ENCODE results near the gene ZFHX2. TPM values are rescaled to one million over a fixed set of nuclear protein-coding genes. Genes with fewer than 3 reads are reported as not detected.

The ZFHX2 gene
- polyA plus RNA-seq, 1 donor from 2014 or later, result 0.72 TPM

DNA sequence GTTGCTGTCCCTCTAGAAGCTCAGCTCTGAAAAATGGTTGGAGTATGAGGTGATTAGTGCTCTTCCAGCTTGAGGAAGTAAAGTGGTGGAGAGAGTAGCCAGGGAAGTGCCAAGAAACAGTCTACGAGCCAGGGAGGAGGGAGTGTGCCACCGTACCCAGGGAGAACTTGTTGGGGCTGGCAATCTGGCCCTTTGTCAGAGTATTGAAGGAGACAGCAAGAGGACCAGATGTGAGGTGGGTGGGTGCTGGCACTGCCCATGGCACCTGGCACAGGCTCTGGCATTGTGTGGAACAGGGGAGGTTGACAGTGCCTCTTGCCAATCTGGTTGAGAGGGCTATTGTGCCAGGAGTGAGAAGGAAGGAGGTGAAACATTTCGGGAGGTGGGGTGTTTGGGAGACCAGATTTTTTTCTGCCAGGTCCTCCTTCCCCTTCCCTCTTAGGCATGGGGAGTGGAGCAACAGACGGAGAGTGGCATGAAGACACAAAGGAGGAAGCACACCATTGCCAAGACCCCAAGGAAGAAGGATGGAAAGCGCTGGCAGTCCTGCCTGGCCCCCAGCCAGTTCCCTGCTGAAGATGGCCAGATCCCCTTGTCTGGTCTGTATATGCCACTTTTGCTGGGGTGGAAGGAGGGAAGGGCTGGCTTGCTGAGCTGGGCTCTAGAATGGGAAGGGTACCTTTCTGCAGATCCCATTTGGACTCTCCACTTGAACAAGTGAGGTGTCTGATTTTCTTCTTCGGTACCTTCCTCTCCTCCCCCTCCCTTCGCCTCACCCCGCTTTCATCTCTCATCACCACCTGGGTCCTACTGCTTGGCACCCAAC, 37.5 kb downstream of the ZFHX2 start:
- H3K27me3 ChIP-seq (ENCODE audit: insufficient read depth, low read depth, low read length), result no peaks in the 10 kb centered on the region
- H3K27ac ChIP-seq (ENCODE audit: low read length), result no peak overlapping the region
- H3K4me2 ChIP-seq (ENCODE audit: low read length), result no peak overlapping the region
- TF ChIP-seq SMC3 (conservative IDR thresholded peaks at IDR 0.05; ENCODE audit: poor library complexity) (no peak), RAD21 (conservative IDR thresholded peaks at IDR 0.05) (no peak), TAF1 (IDR thresholded peaks at IDR 0.05; ENCODE audit: low read depth) (no peak), MXI1 (conservative IDR thresholded peaks at IDR 0.05; ENCODE audit: poor library complexity, severe bottlenecking) (no peak), POLR2AphosphoS5 (IDR thresholded peaks at IDR 0.05) (no peak), EZH2 (IDR thresholded peaks at IDR 0.05; ENCODE audit: borderline replicate concordance, insufficient read depth, low read length, poor library complexity, severe bottlenecking) (no peak)
- TF ChIP-seq, protein P1, sequence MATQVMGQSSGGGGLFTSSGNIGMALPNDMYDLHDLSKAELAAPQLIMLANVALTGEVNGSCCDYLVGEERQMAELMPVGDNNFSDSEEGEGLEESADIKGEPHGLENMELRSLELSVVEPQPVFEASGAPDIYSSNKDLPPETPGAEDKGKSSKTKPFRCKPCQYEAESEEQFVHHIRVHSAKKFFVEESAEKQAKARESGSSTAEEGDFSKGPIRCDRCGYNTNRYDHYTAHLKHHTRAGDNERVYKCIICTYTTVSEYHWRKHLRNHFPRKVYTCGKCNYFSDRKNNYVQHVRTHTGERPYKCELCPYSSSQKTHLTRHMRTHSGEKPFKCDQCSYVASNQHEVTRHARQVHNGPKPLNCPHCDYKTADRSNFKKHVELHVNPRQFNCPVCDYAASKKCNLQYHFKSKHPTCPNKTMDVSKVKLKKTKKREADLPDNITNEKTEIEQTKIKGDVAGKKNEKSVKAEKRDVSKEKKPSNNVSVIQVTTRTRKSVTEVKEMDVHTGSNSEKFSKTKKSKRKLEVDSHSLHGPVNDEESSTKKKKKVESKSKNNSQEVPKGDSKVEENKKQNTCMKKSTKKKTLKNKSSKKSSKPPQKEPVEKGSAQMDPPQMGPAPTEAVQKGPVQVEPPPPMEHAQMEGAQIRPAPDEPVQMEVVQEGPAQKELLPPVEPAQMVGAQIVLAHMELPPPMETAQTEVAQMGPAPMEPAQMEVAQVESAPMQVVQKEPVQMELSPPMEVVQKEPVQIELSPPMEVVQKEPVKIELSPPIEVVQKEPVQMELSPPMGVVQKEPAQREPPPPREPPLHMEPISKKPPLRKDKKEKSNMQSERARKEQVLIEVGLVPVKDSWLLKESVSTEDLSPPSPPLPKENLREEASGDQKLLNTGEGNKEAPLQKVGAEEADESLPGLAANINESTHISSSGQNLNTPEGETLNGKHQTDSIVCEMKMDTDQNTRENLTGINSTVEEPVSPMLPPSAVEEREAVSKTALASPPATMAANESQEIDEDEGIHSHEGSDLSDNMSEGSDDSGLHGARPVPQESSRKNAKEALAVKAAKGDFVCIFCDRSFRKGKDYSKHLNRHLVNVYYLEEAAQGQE (IDR thresholded peaks at IDR 0.05; ENCODE audit: borderline replicate concordance), result no peak
- TF ChIP-seq, protein P2, sequence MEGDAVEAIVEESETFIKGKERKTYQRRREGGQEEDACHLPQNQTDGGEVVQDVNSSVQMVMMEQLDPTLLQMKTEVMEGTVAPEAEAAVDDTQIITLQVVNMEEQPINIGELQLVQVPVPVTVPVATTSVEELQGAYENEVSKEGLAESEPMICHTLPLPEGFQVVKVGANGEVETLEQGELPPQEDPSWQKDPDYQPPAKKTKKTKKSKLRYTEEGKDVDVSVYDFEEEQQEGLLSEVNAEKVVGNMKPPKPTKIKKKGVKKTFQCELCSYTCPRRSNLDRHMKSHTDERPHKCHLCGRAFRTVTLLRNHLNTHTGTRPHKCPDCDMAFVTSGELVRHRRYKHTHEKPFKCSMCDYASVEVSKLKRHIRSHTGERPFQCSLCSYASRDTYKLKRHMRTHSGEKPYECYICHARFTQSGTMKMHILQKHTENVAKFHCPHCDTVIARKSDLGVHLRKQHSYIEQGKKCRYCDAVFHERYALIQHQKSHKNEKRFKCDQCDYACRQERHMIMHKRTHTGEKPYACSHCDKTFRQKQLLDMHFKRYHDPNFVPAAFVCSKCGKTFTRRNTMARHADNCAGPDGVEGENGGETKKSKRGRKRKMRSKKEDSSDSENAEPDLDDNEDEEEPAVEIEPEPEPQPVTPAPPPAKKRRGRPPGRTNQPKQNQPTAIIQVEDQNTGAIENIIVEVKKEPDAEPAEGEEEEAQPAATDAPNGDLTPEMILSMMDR (IDR thresholded peaks at IDR 0.05; ENCODE audit: poor library complexity, severe bottlenecking), result no peak
- no peaks in the 10 kb centered on the region for H3K79me2 ChIP-seq (replicated peaks; ENCODE audit: insufficient read depth, low read length)
- H4K20me1 ChIP-seq (ENCODE audit: insufficient read depth), result no peaks in the 10 kb centered on the region
- H3F3A ChIP-seq (ENCODE audit: insufficient read depth, low read length, poor library complexity, severe bottlenecking), result no peaks in the 10 kb centered on the region
- H3K4me3 ChIP-seq (ENCODE audit: low read length), result no peak overlapping the region
- no peaks in the 10 kb centered on the region for H3K9me2 ChIP-seq (ENCODE audit: insufficient read depth, low read length)
- no peaks in the 10 kb centered on the region for H3K9me3 ChIP-seq (ENCODE audit: low read length)
- H3K9ac ChIP-seq (ENCODE audit: low read length), result no peak overlapping the region
- no peak overlapping the region for H2AFZ ChIP-seq (ENCODE audit: low read depth, low read length)
- no peaks in the 10 kb centered on the region for H3K36me3 ChIP-seq (ENCODE audit: insufficient read depth, low read length)

GRCh38 chr14:23513005-23513817, 38.4 kb downstream of the ZFHX2 start:
- Histone ChIP-seq H3K36me3 (ENCODE audit: insufficient read depth, low read length) (no peaks in the 10 kb centered on the region), H3K4me2 (ENCODE audit: low read length) (no peak overlapping the region), H3K4me3 (ENCODE audit: low read length) (no peak overlapping the region), H3K79me2 (replicated peaks; ENCODE audit: insufficient read depth, low read length) (no peaks in the 10 kb centered on the region), H3K27ac (ENCODE audit: low read length) (no peak overlapping the region), H3K9ac (ENCODE audit: low read length) (no peak overlapping the region), H3K9me2 (ENCODE audit: insufficient read depth, low read length) (no peaks in the 10 kb centered on the region), H3K27me3 (ENCODE audit: insufficient read depth, low read depth, low read length) (no peaks in the 10 kb centered on the region), H3F3A (ENCODE audit: insufficient read depth, low read length, poor library complexity, severe bottlenecking) (no peaks in the 10 kb centered on the region), H3K9me3 (ENCODE audit: low read length) (no peaks in the 10 kb centered on the region), H4K20me1 (ENCODE audit: insufficient read depth) (no peaks in the 10 kb centered on the region), H2AFZ (ENCODE audit: low read depth, low read length) (no peak overlapping the region)
- no peak for TF ChIP-seq SMC3 (conservative IDR thresholded peaks at IDR 0.05; ENCODE audit: poor library complexity)
- no peak for TF ChIP-seq TAF1 (IDR thresholded peaks at IDR 0.05; ENCODE audit: low read depth)
- TF ChIP-seq, protein P1 (IDR thresholded peaks at IDR 0.05; ENCODE audit: borderline replicate concordance), result no peak
- TF ChIP-seq EZH2 (IDR thresholded peaks at IDR 0.05; ENCODE audit: borderline replicate concordance, insufficient read depth, low read length, poor library complexity, severe bottlenecking), result no peak
